GM12872 (cell line): Measurements from ENCODE around the gene ANO10.

ENCODE experiments used
- CTCF ChIP-seq: IDR thresholded peaks from 3 replicates; pipeline ENCODE4 v1.5.1; 2011; ENCODE audit warnings: low read depth, mild to moderate bottlenecking, low read length, moderate library complexity; ENCODE audit not compliant: insufficient read depth

ANO10 gene

GRCh38 chr3:43400781-43401730 lies 220.8 kb downstream of the ANO10 start:
- TF ChIP-seq CTCF: no peak

GRCh38 chr3:43400167-43400566 lies 221.6 kb downstream of the ANO10 start:
- TF ChIP-seq CTCF: no peak

GRCh38 chr3:43399034-43399433 lies 222.8 kb downstream of the ANO10 start:
- no peak for TF ChIP-seq CTCF

GRCh38 chr3:43394041-43394554 lies 227.7 kb downstream of the ANO10 start:
- TF ChIP-seq CTCF: no peak

GRCh38 chr3:43391621-43392020 lies 230.2 kb downstream of the ANO10 start:
- no peak for TF ChIP-seq CTCF

GRCh38 chr3:43390255-43390588 lies 231.6 kb downstream of the ANO10 start:
- TF ChIP-seq CTCF: no peak

- no peak for TF ChIP-seq CTCF
Measured at GRCh38 chr3:43389388-43390254, 232.2 kb downstream of the ANO10 start.
